ENCODE results near the gene OMP. TPM values are rescaled to one million over a fixed set of nuclear protein-coding genes. Genes with fewer than 3 reads are reported as not detected.
A peak's percentile ranks its signal among the peaks of the same experiment; 100 is the strongest.

The OMP gene
- total RNA-seq, 4 donors from 2014 or later = 1.0 to 2.1 TPM; not detected in 2

- peak; percentile 42 to 59 for DNase-seq
- no peak within 1 kb of the TSS for H3K27ac ChIP-seq
These were observed 25.5 kb downstream of the OMP start, which contains the start of gene MYO7A for GRCh38 chr11:77127920-77128691. TSS of gene MYO7A (plus strand) at chr11:77128246. CDS start at chr11:77130635, 2,389 bp downstream.

GRCh38 chr11:77129069-77129841, 26.6 kb downstream of the OMP start:
- Histone ChIP-seq H3K4me3 (no peak overlapping the region), H3K36me3 (no peaks in the 10 kb centered on the region), H3K4me1 (peaks cover 0 to 5% of the 10 kb centered on the region in 2 donors), H3K27me3 (no peaks in the 10 kb centered on the region), H3K9me3 (no peaks in the 10 kb centered on the region), H3K27ac (no peak overlapping the region)
- intact Hi-C loops (cut with DNase I; ENCODE audit: low total_unique reads) = loop anchor here (10.0 kb wide), 1 partner anchor 56 kb away; no protein-coding TSS in a partner anchor
- no peak for TF ChIP-seq CTCF (IDR thresholded peaks at IDR 0.05)
- TF ChIP-seq POLR2A (IDR thresholded peaks at IDR 0.05) = no peak
- DNase-seq = no peak

More at GRCh38 chr11:77127920-77128691, 25.5 kb downstream of the OMP start, which contains the start of gene MYO7A:
- no peaks in the 10 kb centered on the region for H3K27me3 ChIP-seq
- no peak for TF ChIP-seq POLR2A (IDR thresholded peaks at IDR 0.05)
- TF ChIP-seq CTCF (IDR thresholded peaks at IDR 0.05) = no peak
- H3K36me3 ChIP-seq = no peaks in the 10 kb centered on the region
- intact Hi-C loops (cut with DNase I; ENCODE audit: low total_unique reads) = loop anchor here (10.0 kb wide), 1 partner anchor 57 kb away; no protein-coding TSS in a partner anchor
- H3K4me1 ChIP-seq = peaks cover 0 to 5% of the 10 kb centered on the region in 2 donors
- no peaks in the 10 kb centered on the region for H3K9me3 ChIP-seq
- peak within 1 kb of the TSS; percentile 0 to 34 for H3K4me3 ChIP-seq

GRCh38 chr11:77129842-77130756, 27.5 kb downstream of the OMP start:
- intact Hi-C loops (cut with DNase I; ENCODE audit: low total_unique reads) = loop anchor here (10.0 kb wide), 1 partner anchor 55 kb away; no protein-coding TSS in a partner anchor
- Histone ChIP-seq H3K27ac (peak overlapping the region in 1 of 2 donors; percentile 33), H3K36me3 (no peaks in the 10 kb centered on the region)

More at GRCh38 chr11:77129842-77130756, 27.5 kb downstream of the OMP start:
- TF ChIP-seq CTCF (IDR thresholded peaks at IDR 0.05) (no peak), POLR2A (IDR thresholded peaks at IDR 0.05) (no peak)
- H3K4me1 ChIP-seq = peaks cover 0 to 5% of the 10 kb centered on the region in 2 donors
- no peaks in the 10 kb centered on the region for H3K27me3 ChIP-seq
- no peaks in the 10 kb centered on the region for H3K9me3 ChIP-seq
- no peak for DNase-seq
- no peak overlapping the region for H3K4me3 ChIP-seq

Data from uterus (tissue), 4 donors.